DOHH2 (cell line): Measurements from ENCODE around the gene DAGLA.

Experiments
- H3F3A ChIP-seq: fragments of 200-600 bp; sonication (generic), shearing (Covaris generic); 2 replicates; pipeline ENCODE4 v1.6.0; 2016; ENCODE audit warnings: antibody characterized with exemption, mild to moderate bottlenecking; ENCODE audit not compliant: control insufficient read depth, insufficient read depth
- H3K27ac ChIP-seq: fragments of 200-600 bp; sonication (generic); 2 replicates; pipeline ENCODE4 v1.5.1; 2014; ENCODE audit warnings: low read depth, mild to moderate bottlenecking, low read length, moderate library complexity
- H3K27me3 ChIP-seq: fragments of 200-600 bp; sonication (generic); 2 replicates; pipeline ENCODE4 v1.6.1; 2014; ENCODE audit warnings: mild to moderate bottlenecking, low read length, mixed read lengths; ENCODE audit not compliant: control insufficient read depth
- H3K36me3 ChIP-seq: fragments of 200-600 bp; sonication (generic); 2 replicates; pipeline ENCODE4 v1.6.1; 2014; ENCODE audit warnings: mild to moderate bottlenecking, low read length, moderate library complexity, mixed read lengths; ENCODE audit not compliant: control insufficient read depth
- H3K4me1 ChIP-seq: fragments of 200-600 bp; sonication (generic); 2 replicates; pipeline ENCODE4 v1.6.1; 2014; ENCODE audit warnings: mild to moderate bottlenecking, low read length, mixed read lengths; ENCODE audit not compliant: control insufficient read depth
- H3K4me2 ChIP-seq: fragments of 200-600 bp; sonication (generic); 2 replicates; pipeline ENCODE4 v1.6.0; 2014; ENCODE audit warnings: mild to moderate bottlenecking, low read length, moderate library complexity
- H3K4me3 ChIP-seq: fragments of 200-600 bp; sonication (generic); 2 replicates; pipeline ENCODE4 v1.5.1; 2014; ENCODE audit warnings: mild to moderate bottlenecking, low read length, mixed read lengths
- H3K79me2 ChIP-seq: fragments of 200-600 bp; sonication (generic); 2 replicates; pipeline ENCODE4 v1.6.1; 2014; ENCODE audit warnings: mild to moderate bottlenecking, low read length, mixed read lengths; ENCODE audit not compliant: control insufficient read depth
- H3K9me2 ChIP-seq: fragments of 200-600 bp; sonication (generic); replicated peaks from 2 replicates; pipeline ENCODE4 v1.6.1; 2014; ENCODE audit warnings: mild to moderate bottlenecking, low read length, mixed read lengths; ENCODE audit not compliant: control insufficient read depth
- H3K9me3 ChIP-seq: fragments of 200-600 bp; sonication (generic); 2 replicates; pipeline ENCODE4 v1.6.1; 2014; ENCODE audit warnings: antibody characterized with exemption, low read length, mixed read lengths; ENCODE audit not compliant: control insufficient read depth, insufficient read depth
- H4K20me1 ChIP-seq: fragments of 200-600 bp; sonication (generic); 2 replicates; pipeline ENCODE4 v1.6.0; 2014; ENCODE audit warnings: low read depth, mild to moderate bottlenecking, antibody characterized with exemption, low read length, moderate library complexity; ENCODE audit not compliant: control insufficient read depth, insufficient read depth
- EZH2phosphoT487 ChIP-seq: fragments of 200-600 bp; sonication (generic); IDR thresholded peaks from 2 replicates; pipeline ENCODE4 v1.6.1; 2017; ENCODE audit warnings: borderline replicate concordance, mild to moderate bottlenecking, antibody characterized with exemption, low read length, moderate library complexity, mixed read lengths
- TF ChIP-seq, protein P1 (sequence below): fragments of 200-600 bp; sonication (generic); IDR thresholded peaks from one replicate; pipeline ENCODE4 v1.5.1; 2014; ENCODE audit warnings: antibody characterized with exemption, mild to moderate bottlenecking, low read depth, low read length; ENCODE audit not compliant: poor library complexity, severe bottlenecking

DAGLA gene

GRCh38 chr11:61720597-61720996 lies 40.4 kb downstream of the DAGLA start:
- TF ChIP-seq, protein P1, sequence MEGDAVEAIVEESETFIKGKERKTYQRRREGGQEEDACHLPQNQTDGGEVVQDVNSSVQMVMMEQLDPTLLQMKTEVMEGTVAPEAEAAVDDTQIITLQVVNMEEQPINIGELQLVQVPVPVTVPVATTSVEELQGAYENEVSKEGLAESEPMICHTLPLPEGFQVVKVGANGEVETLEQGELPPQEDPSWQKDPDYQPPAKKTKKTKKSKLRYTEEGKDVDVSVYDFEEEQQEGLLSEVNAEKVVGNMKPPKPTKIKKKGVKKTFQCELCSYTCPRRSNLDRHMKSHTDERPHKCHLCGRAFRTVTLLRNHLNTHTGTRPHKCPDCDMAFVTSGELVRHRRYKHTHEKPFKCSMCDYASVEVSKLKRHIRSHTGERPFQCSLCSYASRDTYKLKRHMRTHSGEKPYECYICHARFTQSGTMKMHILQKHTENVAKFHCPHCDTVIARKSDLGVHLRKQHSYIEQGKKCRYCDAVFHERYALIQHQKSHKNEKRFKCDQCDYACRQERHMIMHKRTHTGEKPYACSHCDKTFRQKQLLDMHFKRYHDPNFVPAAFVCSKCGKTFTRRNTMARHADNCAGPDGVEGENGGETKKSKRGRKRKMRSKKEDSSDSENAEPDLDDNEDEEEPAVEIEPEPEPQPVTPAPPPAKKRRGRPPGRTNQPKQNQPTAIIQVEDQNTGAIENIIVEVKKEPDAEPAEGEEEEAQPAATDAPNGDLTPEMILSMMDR, result no peak
- no peak for TF ChIP-seq EZH2phosphoT487
- H3K9me2 ChIP-seq, result no peaks in the 10 kb centered on the region
- H3K27me3 ChIP-seq, result no peaks in the 10 kb centered on the region
- H3K27ac ChIP-seq, result no peak overlapping the region
- no peak overlapping the region for H3K4me3 ChIP-seq
- no peaks in the 10 kb centered on the region for H3K4me1 ChIP-seq
- H3K4me2 ChIP-seq, result no peak overlapping the region
- no peaks in the 10 kb centered on the region for H3K79me2 ChIP-seq
- H3K36me3 ChIP-seq, result no peaks in the 10 kb centered on the region
- no peaks in the 10 kb centered on the region for H3F3A ChIP-seq
- no peaks in the 10 kb centered on the region for H3K9me3 ChIP-seq
- H4K20me1 ChIP-seq, result no peaks in the 10 kb centered on the region

GRCh38 chr11:61724437-61724836 lies 44.2 kb downstream of the DAGLA start:
- TF ChIP-seq, protein P1, result no peak
- no peak for TF ChIP-seq EZH2phosphoT487
- Histone ChIP-seq H3K36me3 (no peaks in the 10 kb centered on the region), H4K20me1 (no peaks in the 10 kb centered on the region), H3K27me3 (no peaks in the 10 kb centered on the region), H3K79me2 (no peaks in the 10 kb centered on the region), H3K4me1 (no peaks in the 10 kb centered on the region), H3K27ac (no peak overlapping the region), H3K9me2 (no peaks in the 10 kb centered on the region), H3K9me3 (no peaks in the 10 kb centered on the region), H3F3A (no peaks in the 10 kb centered on the region), H3K4me2 (no peak overlapping the region), H3K4me3 (no peak overlapping the region)

GRCh38 chr11:61725781-61726231 lies 45.6 kb downstream of the DAGLA start:
- Histone ChIP-seq H3K79me2 (no peaks in the 10 kb centered on the region), H3K36me3 (no peaks in the 10 kb centered on the region), H3K27ac (no peak overlapping the region), H3K9me3 (no peaks in the 10 kb centered on the region), H4K20me1 (no peaks in the 10 kb centered on the region), H3F3A (no peaks in the 10 kb centered on the region), H3K4me1 (no peaks in the 10 kb centered on the region), H3K27me3 (no peaks in the 10 kb centered on the region), H3K9me2 (no peaks in the 10 kb centered on the region), H3K4me3 (no peak overlapping the region), H3K4me2 (no peak overlapping the region)
- TF ChIP-seq, protein P1, result no peak
- TF ChIP-seq EZH2phosphoT487, result no peak

DNA sequence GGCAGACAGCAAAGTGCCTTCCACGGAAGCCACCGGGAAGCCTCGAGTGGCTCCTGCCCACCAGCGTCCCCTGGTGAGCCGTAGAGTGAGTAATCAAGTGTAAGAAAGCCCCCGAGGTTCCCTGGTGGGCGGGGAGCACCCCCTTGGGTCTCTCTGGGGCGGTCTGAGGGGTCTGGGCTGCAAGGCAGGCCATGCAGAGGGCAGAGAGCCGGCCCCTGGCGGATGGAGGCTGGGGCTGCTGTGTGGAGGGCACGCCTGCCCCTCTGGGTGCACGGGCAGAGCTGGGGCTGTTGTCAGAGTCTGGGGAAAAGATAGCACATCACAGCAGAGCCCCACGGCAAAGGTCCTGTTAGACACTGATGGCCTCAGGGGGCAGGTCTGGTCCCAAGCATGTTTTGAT lies 46.6 kb downstream of the DAGLA start:
- Histone ChIP-seq H3K27me3 (no peaks in the 10 kb centered on the region), H3K4me3 (no peak overlapping the region), H3K4me2 (no peak overlapping the region), H3K9me3 (no peaks in the 10 kb centered on the region), H3F3A (no peaks in the 10 kb centered on the region), H3K79me2 (no peaks in the 10 kb centered on the region), H3K4me1 (no peaks in the 10 kb centered on the region), H3K9me2 (no peaks in the 10 kb centered on the region), H4K20me1 (no peaks in the 10 kb centered on the region), H3K36me3 (no peaks in the 10 kb centered on the region), H3K27ac (no peak overlapping the region)
- TF ChIP-seq, protein P1, result no peak
- no peak for TF ChIP-seq EZH2phosphoT487
